GM19099 (cell line): ENCODE measurements around the gene L3MBTL4.

Source experiments
- POLR2A ChIP-seq: IDR thresholded peaks from 3 replicates; pipeline ENCODE4 v1.6.1; 2011; ENCODE audit warnings: low read depth; ENCODE audit not compliant: insufficient read length; ENCODE audit errors: extremely low read depth

The L3MBTL4 gene

GRCh38 chr18:6315517-6316331, 99.0 kb downstream of the L3MBTL4 start:
- TF ChIP-seq POLR2A = no peak

- no peak for TF ChIP-seq POLR2A
These were observed 101.3 kb downstream of the L3MBTL4 start for GRCh38 chr18:6313415-6313814.

- TF ChIP-seq POLR2A = no peak
These were observed 103.1 kb downstream of the L3MBTL4 start for GRCh38 chr18:6311456-6312215.

- TF ChIP-seq POLR2A = no peak
These were observed 104.0 kb downstream of the L3MBTL4 start for GRCh38 chr18:6310714-6311113.

GRCh38 chr18:6297875-6298274, 116.8 kb downstream of the L3MBTL4 start:
- TF ChIP-seq POLR2A = no peak

- no peak for TF ChIP-seq POLR2A
These were observed 120.4 kb downstream of the L3MBTL4 start for GRCh38 chr18:6294148-6294784.

- TF ChIP-seq POLR2A = no peak
These were observed 124.9 kb downstream of the L3MBTL4 start for GRCh38 chr18:6289843-6290242.

- no peak for TF ChIP-seq POLR2A
These were observed 128.1 kb downstream of the L3MBTL4 start for GRCh38 chr18:6286585-6286984.

- TF ChIP-seq POLR2A = no peak
These were observed 129.9 kb downstream of the L3MBTL4 start for GRCh38 chr18:6284761-6285160.

- no peak for TF ChIP-seq POLR2A
These were observed 130.4 kb downstream of the L3MBTL4 start for GRCh38 chr18:6284300-6284699.

GRCh38 chr18:6281874-6282273, 132.8 kb downstream of the L3MBTL4 start:
- TF ChIP-seq POLR2A = no peak

GRCh38 chr18:6280211-6280743, 134.4 kb downstream of the L3MBTL4 start:
- no peak for TF ChIP-seq POLR2A

GRCh38 chr18:6279308-6279707, 135.4 kb downstream of the L3MBTL4 start:
- no peak for TF ChIP-seq POLR2A

- TF ChIP-seq POLR2A = no peak
These were observed 141.3 kb downstream of the L3MBTL4 start for GRCh38 chr18:6273423-6273822.

- TF ChIP-seq POLR2A = no peak
These were observed 143.1 kb downstream of the L3MBTL4 start for GRCh38 chr18:6271585-6271984.
